Lung (tissue), 12 donors: Measurements from ENCODE around the gene MAPKAP1. TPM values are rescaled to one million over a fixed set of nuclear protein-coding genes. Genes with fewer than 3 reads are reported as not detected.

Experiments
- ATAC-seq: fragments of 200-7000 bp; cut with Tn5 transposase; one replicate; pipeline ENCODE4 v1.9.1; 2020; ENCODE audit warnings: moderate number of reproducible peaks; ENCODE audit not compliant: insufficient read depth, low FRiP score
- DNase-seq, 3 donors: peaks; one replicate each; pipeline ENCODE4 v3.0.0-alpha.2; 2013 to 2017
- H3K27ac ChIP-seq, 2 donors: one replicate each; pipeline ENCODE4 v1.5.1; 2013; ENCODE audit warnings: mild to moderate bottlenecking in 2 of 2, moderate library complexity in 2 of 2, control low read depth in 1 of 2, inconsistent platforms in 1 of 2, low read depth in 1 of 2, low read length in 1 of 2
- H3K27me3 ChIP-seq, 3 donors: one replicate each; pipeline ENCODE4 v1.5.1; 2013; ENCODE audit warnings: low read length in 2 of 3; ENCODE audit not compliant: control insufficient read depth in 3 of 3, insufficient read depth in 3 of 3
- H3K36me3 ChIP-seq, 4 donors: one replicate each; pipeline ENCODE4 v1.5.1; 2013; ENCODE audit warnings: low read length in 4 of 4, mild to moderate bottlenecking in 1 of 4, moderate library complexity in 1 of 4; ENCODE audit not compliant: control insufficient read depth in 4 of 4, insufficient read depth in 4 of 4
- H3K4me1 ChIP-seq, 5 donors: one replicate each; pipeline ENCODE4 v1.5.1; 2013; ENCODE audit warnings: low read length in 5 of 5, mild to moderate bottlenecking in 2 of 5, moderate library complexity in 1 of 5; ENCODE audit not compliant: control insufficient read depth in 5 of 5, insufficient read depth in 5 of 5
- H3K4me3 ChIP-seq: one replicate; pipeline ENCODE4 v1.5.1; 2013; ENCODE audit warnings: mild to moderate bottlenecking, control low read depth, moderate library complexity
- H3K9ac ChIP-seq, 2 donors: one replicate each; pipeline ENCODE4 v1.5.1; 2013; ENCODE audit warnings: low read length in 2 of 2, control low read depth in 1 of 2; ENCODE audit not compliant: insufficient read depth in 1 of 2
- H3K9me3 ChIP-seq, 4 donors: one replicate each; pipeline ENCODE4 v1.5.1; 2013; ENCODE audit warnings: low read length in 3 of 4, mild to moderate bottlenecking in 1 of 4, moderate library complexity in 1 of 4; ENCODE audit not compliant: control insufficient read depth in 4 of 4, insufficient read depth in 3 of 4
- CTCF ChIP-seq: IDR thresholded peaks from 2 replicates; pipeline ENCODE4 v1.5.1; 2012; ENCODE audit warnings: mild to moderate bottlenecking; ENCODE audit errors: control extremely low read depth, extremely low read depth
- WGBS, 2 donors: extraction: QIAGEN DNeasy Blood & Tissue Kit; methylation state at CpG; one replicate each; pipeline ENCODE4 v1.1.7; 2013; 5-methylcytosine and 5-hydroxymethylcytosine counted together
- polyA plus RNA-seq, 2 donors: library from polyadenylated mRNA; stranded (reverse); fragments of 200-250 nt; gene quantifications; one replicate each; pipeline ENCODE4 v1.2.1, GENCODE V29; 2013
- total RNA-seq, 2 donors: library from RNA; depleted of rRNA in 1 of 2; stranded (reverse); fragments of >200 nt in 1 of 2; gene quantifications; one replicate each; pipeline ENCODE4 v1.2.1, GENCODE V29; 2014 to 2021
- donor health status: control.
- donor health status: control.
- donor health status: Bipolar disorder and iron deficiency.
- donor health status: healthy.
- donor health status: DM: yes; HTN: yes; CAD: no.

The MAPKAP1 gene
- total and polyA plus RNA-seq, 4 donors, result 53.0 to 83.3 (median 66.7) TPM

GRCh38 chr9:125611121-125611765 lies 95.8 kb downstream of the MAPKAP1 start:
- Histone ChIP-seq H3K27ac (no peak overlapping the region), H3K4me3 (no peak overlapping the region), H3K9me3 (no peaks in the 10 kb centered on the region), H3K4me1 (peaks cover 0 to 8% (median 3%) of the 10 kb centered on the region in 5 donors), H3K36me3 (no peaks in the 10 kb centered on the region), H3K9ac (no peak overlapping the region), H3K27me3 (no peaks in the 10 kb centered on the region)
- no peak for DNase-seq
- TF ChIP-seq CTCF, result no peak
- ATAC-seq, result no peak
- WGBS, 2 donors, result 94 to 100% methylated on average over 2 of the region's 2 CpGs

- ATAC-seq (no peak), DNase-seq (no peak)
- peaks cover 0 to under 1% (median 0%) of the 10 kb centered on the region in 4 donors for H3K36me3 ChIP-seq
- H3K27me3 ChIP-seq, result no peaks in the 10 kb centered on the region
- H3K27ac ChIP-seq, result no peak overlapping the region
- H3K9ac ChIP-seq, result no peak overlapping the region
- no peak overlapping the region for H3K4me3 ChIP-seq
- no peak for TF ChIP-seq CTCF
- WGBS, 2 donors, result 94 to 100% methylated on average over 1 of the region's 1 CpG
- peaks cover 0 to 8% (median 3%) of the 10 kb centered on the region in 5 donors for H3K4me1 ChIP-seq
- no peaks in the 10 kb centered on the region for H3K9me3 ChIP-seq
Measured at GRCh38 chr9:125609744-125610143, 97.3 kb downstream of the MAPKAP1 start.

GRCh38 chr9:125608489-125609224 lies 98.4 kb downstream of the MAPKAP1 start:
- Histone ChIP-seq H3K27ac (no peak overlapping the region), H3K4me3 (no peak overlapping the region), H3K27me3 (no peaks in the 10 kb centered on the region), H3K9me3 (no peaks in the 10 kb centered on the region), H3K36me3 (peaks cover 0 to 2% (median 0%) of the 10 kb centered on the region in 4 donors), H3K9ac (no peak overlapping the region), H3K4me1 (peaks cover 0 to 8% (median 3%) of the 10 kb centered on the region in 5 donors)
- ATAC-seq, result no peak
- WGBS, 2 donors, result 56 to 74% methylated on average over 10 of the region's 10 CpGs
- no peak for TF ChIP-seq CTCF
- peak in 2 of 3 donors; percentile 21 to 28 for DNase-seq
